ENCODE results near the gene DYSF. TPM values are rescaled to one million over a fixed set of nuclear protein-coding genes. Genes with fewer than 3 reads are reported as not detected.
A peak's percentile ranks its signal among the peaks of the same experiment; 100 is the strongest.

The DYSF gene
- total and polyA plus RNA-seq, 3 donors from 2014 or later: 6.8 to 10.9 (median 8.9) TPM

- peak; percentile 68 for DNase-seq
- Histone ChIP-seq H3K4me3 (no peak overlapping the region), H3K27me3 (no peaks in the 10 kb centered on the region), H3K4me1 (peaks cover 16% of the 10 kb centered on the region), H3K9me3 (no peaks in the 10 kb centered on the region), H3K36me3 (ENCODE audit: low read depth, missing control alignments) (no peaks in the 10 kb centered on the region), H3K27ac (no peak overlapping the region)
- TF ChIP-seq POLR2A (IDR thresholded peaks at IDR 0.05) (no peak), CTCF (IDR thresholded peaks at IDR 0.05) (no peak)
- 76 to 90% methylated on average over 3 to 10 of the region's 10 CpGs for WGBS, 2 donors
- intact Hi-C loops (cut with DNase I; ENCODE audit: low total_unique reads): no loop called here
Measured at GRCh38 chr2:71685073-71685848, 231.9 kb downstream of the DYSF start.

- Histone ChIP-seq H3K27me3 (no peaks in the 10 kb centered on the region), H3K9me3 (no peaks in the 10 kb centered on the region), H3K36me3 (ENCODE audit: low read depth, missing control alignments) (no peaks in the 10 kb centered on the region), H3K4me1 (peaks cover 16% of the 10 kb centered on the region), H3K4me3 (no peak overlapping the region), H3K27ac (peak overlapping the region in 1 of 2 donors; percentile 50)
- no peak for DNase-seq
- TF ChIP-seq CTCF (IDR thresholded peaks at IDR 0.05) (no peak), POLR2A (IDR thresholded peaks at IDR 0.05) (no peak)
- intact Hi-C loops (cut with DNase I; ENCODE audit: low total_unique reads): no loop called here
- WGBS, 2 donors: 89 to 94% methylated on average over 7 to 13 of the region's 13 CpGs
Measured at GRCh38 chr2:71685941-71686611, 232.7 kb downstream of the DYSF start.

GRCh38 chr2:71686781-71687180 is 233.4 kb downstream of the DYSF start:
- Histone ChIP-seq H3K4me1 (peaks cover 16% of the 10 kb centered on the region), H3K27me3 (no peaks in the 10 kb centered on the region), H3K4me3 (no peak overlapping the region), H3K36me3 (ENCODE audit: low read depth, missing control alignments) (no peaks in the 10 kb centered on the region), H3K27ac (peak overlapping the region in 1 of 2 donors; percentile 6), H3K9me3 (no peaks in the 10 kb centered on the region)
- intact Hi-C loops (cut with DNase I; ENCODE audit: low total_unique reads): no loop called here
- TF ChIP-seq POLR2A (IDR thresholded peaks at IDR 0.05) (no peak), CTCF (IDR thresholded peaks at IDR 0.05) (no peak)
- DNase-seq: no peak
- WGBS, 2 donors: 92% methylated on average over 6 of the region's 6 CpGs

- no peak overlapping the region for H3K4me3 ChIP-seq
- DNase-seq: no peak
- TF ChIP-seq CTCF (IDR thresholded peaks at IDR 0.05) (no peak), POLR2A (IDR thresholded peaks at IDR 0.05) (no peak)
- no peaks in the 10 kb centered on the region for H3K27me3 ChIP-seq
- no peaks in the 10 kb centered on the region for H3K9me3 ChIP-seq
- intact Hi-C loops (cut with DNase I; ENCODE audit: low total_unique reads): no loop called here
- no peaks in the 10 kb centered on the region for H3K36me3 ChIP-seq (ENCODE audit: low read depth, missing control alignments)
- no peak overlapping the region for H3K27ac ChIP-seq
- 73 to 80% methylated on average over 10 of the region's 10 CpGs for WGBS, 2 donors
- peaks cover 16% of the 10 kb centered on the region for H3K4me1 ChIP-seq
Measured at GRCh38 chr2:71687412-71687811, 234.1 kb downstream of the DYSF start.
